Tongue (tissue), 2 donors: Measurements from ENCODE around the gene ARPC4. TPM values are rescaled to one million over a fixed set of nuclear protein-coding genes. Genes with fewer than 3 reads are reported as not detected.

Experiments
- DNase-seq: peaks from one replicate; pipeline ENCODE4 v3.0.0-alpha.2; 2015
- total RNA-seq: library from RNA; depleted of rRNA; stranded (reverse); fragments of >200 nt; gene quantifications from one replicate; pipeline ENCODE4 v1.2.3, GENCODE V29; 2014

The ARPC4 gene
- total RNA-seq, result 77.6 TPM

- DNase-seq, result peak; percentile 98
These were observed at the start of gene ARPC4, which contains the start of gene TADA3 for GRCh38 chr3:9792405-9793160. ARPC4 (plus strand) TSS chr3:9793082; CDS start chr3:9793122, 40 bp downstream. TADA3 (minus strand) TSS chr3:9792473; CDS start chr3:9791466, 1,007 bp downstream.

DNA sequence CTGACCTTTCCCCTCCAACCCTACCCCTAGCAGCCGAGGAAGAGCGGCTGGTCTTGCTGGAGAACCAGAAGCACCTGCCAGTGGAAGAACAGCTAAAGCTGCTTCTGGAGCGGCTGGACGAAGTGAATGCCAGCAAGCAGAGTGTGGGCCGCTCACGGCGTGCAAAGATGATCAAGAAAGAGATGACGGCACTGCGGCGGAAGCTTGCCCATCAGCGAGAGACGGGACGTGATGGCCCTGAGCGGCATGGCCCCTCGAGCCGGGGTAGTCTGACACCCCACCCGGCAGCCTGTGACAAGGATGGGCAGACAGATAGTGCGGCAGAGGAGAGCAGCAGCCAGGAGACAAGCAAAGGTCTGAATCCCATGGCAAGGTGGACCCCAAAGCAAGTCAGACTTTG lies 49.3 kb upstream of the ARPC4 start:
- DNase-seq, result no peak

DNA sequence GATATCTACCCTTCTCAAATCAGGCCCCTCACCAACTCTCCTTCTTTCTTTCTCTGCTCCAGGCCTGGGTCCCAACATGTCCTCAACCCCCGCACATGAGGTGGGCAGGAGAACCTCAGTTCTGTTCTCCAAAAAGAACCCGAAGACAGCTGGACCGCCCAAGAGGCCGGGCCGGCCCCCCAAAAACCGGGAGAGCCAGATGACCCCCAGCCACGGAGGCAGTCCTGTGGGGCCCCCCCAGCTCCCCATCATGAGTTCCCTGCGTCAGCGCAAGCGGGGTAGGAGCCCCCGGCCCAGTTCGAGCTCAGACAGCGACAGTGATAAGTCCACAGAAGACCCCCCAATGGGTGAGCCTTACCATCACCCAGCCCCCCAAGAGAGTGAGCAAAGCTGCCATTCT lies 48.7 kb upstream of the ARPC4 start:
- DNase-seq, result no peak

DNA sequence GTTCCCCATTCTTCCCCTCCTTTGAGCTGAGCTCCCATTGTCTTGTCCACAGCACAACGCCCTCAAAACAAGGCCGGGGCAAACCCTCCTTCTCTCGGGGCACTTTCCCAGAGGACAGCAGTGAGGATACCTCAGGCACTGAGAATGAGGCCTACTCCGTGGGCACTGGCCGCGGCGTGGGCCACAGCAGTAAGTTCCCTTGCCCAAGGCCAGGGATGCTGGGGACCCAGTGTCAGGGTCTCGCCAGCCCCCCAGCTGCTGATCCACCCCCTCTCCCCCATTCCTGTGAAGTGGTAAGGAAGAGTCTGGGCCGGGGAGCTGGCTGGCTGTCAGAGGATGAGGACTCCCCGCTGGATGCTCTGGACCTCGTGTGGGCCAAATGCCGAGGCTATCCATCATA lies 47.4 kb upstream of the ARPC4 start:
- no peak for DNase-seq

- no peak for DNase-seq
These were observed 46.6 kb upstream of the ARPC4 start for GRCh38 chr3:9746330-9746729.

DNA sequence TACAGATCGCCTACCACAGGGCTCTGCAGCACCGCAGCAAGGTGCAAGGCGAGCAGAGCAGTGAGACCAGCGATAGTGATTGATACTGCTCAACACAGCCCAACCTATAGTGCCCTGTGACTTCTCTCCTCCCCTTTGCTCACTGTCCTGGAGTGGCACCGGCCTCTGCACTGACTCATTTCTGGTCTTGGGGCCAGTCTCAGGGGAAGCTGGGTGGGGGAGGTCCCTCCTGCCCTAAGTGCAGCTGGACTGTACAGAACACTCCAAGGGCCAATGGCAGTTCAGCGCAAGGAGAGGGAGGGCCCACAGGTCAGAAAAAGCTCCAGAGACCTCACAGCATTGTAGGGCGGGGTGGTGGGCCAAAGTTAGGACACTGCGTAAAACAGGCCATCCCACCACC lies 45.6 kb upstream of the ARPC4 start:
- DNase-seq, result no peak

DNA sequence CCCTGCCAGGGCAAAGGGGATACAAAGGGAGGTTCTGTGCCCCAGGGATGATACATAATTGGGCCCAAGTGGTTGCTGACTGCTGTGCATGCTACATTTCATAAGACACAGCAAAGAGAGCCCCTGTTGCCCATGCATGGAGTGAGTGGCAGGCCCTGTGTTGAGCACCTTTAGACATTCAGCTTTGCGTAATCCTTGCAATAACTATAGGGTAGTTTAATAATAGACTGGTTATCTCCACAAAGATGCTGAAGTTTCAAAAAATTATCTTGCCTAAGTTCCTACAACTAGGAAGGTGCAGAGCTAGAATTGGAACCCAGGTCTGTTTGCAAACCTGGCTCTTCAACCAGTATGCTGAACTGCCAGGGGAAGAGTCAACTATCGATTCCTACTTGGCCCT lies 44.9 kb upstream of the ARPC4 start:
- DNase-seq, result no peak

- DNase-seq, result no peak
These were observed 43.6 kb upstream of the ARPC4 start for GRCh38 chr3:9749296-9749644.

- peak; percentile 99 for DNase-seq
These were observed 43.0 kb upstream of the ARPC4 start, which contains the start of gene OGG1 for GRCh38 chr3:9749645-9750555. OGG1 (plus strand) TSS chr3:9749952; CDS start chr3:9750287, 335 bp downstream.

DNA sequence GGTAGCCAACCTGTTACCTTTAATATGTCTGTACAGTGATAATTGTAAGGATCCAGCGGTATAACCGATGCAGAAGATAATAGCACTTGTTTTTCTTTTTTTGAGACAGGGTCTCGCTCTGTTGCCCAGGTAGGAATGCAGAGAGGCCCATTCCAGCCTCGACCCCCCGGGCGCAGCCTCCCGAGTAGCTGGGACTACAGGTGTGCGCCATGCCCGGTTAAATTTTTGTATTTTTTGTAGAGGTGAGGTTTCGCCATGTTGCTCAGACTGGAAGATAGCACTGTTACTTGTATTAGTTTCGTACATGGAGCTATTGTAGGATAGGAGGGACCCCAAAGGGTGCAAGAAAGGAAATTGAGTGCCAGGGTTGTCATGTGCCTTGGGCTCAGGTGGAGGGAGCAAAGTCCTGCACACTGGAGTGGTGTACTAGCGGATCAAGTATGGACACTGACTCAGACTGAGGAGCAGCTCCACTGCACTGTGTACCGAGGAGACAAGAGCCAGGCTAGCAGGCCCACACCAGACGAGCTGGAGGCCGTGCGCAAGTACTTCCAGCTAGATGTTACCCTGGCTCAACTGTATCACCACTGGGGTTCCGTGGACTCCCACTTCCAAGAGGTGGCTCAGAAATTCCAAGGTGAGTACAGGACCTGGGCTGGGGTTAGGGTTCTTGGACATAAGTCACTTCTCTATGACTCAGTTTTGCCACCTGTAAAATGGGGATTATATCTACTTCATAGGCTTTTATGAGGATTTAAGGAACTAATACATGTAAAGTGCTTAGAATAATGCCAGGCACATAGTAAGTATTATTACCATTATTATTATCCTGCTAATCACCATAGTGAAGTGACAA lies 42.1 kb upstream of the ARPC4 start:
- no peak for DNase-seq

GRCh38 chr3:9754678-9755077 lies 38.2 kb upstream of the ARPC4 start:
- DNase-seq, result no peak

DNA sequence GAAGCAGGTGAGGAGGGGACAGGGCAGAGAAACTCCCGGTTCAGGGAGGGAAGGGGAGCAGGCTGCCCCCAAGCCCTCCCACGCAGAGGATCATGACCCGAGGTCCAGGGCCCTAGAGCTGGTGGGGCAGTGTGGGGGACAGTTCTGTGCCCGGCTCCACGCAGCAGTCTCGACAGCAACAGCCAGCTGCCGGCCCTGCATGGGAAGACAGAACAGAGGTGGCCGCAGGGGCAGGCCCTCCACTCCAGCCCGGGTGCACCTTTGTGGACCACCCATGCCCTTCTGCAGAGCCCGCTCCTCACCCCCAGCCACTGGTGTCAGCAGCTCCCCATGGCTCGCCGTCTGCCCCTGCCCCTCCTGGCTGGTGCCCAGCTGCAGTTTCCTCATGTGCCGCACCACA lies 35.5 kb upstream of the ARPC4 start:
- DNase-seq, result no peak

DNA sequence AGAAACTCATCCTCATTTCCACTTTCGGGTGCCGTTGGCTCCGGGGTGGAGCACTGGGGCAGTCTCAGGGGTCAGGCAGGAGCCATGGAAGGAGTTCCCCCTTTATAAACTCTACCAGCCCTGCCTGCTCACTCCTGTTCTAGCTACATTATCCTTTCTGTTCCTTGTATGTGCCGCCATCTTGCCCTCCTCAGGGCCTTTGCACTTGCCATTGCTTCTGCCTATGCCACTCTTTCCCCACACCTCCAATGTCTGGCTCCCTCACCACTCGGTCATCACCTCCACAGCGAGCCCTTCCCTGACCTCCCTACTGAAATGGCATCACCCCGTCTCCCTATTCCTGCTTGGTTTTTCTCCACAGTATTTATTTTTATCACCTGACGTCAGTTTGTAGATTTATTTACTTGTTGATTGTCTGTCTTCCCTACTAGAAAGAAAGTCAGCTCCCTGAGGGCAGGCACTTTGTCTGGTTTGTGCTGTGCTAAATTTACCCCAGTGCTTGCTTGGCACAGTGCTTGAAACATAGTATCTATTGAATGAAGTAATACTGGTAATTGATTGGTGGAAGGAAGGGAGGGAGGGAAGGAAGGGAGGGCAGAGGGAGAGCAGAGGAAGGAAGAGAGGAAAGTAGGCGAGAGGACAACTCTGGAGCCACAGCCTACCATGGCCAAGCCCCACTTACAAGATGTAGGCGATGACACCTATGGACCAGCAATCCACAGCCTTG lies 31.9 kb upstream of the ARPC4 start:
- DNase-seq, result no peak

DNA sequence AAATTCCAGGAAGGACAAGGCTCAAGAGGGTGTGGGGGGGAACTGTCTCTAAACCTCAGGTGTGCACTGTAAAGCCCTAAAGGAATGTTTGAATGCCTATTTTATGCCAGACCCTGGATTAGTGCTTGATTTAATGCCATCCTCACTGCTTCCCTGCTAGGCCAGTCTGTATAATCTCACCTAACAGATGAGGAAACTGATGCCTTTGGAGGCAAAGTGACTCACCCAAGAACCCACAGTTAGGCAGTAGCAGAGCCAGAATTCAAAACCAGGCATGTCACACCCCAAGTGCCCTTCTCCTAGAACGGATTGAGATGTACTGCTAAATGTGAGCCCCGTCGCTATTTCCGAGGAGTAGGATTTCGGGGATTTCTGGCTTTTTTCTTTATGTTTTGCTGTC lies 31.0 kb upstream of the ARPC4 start:
- no peak for DNase-seq

DNA sequence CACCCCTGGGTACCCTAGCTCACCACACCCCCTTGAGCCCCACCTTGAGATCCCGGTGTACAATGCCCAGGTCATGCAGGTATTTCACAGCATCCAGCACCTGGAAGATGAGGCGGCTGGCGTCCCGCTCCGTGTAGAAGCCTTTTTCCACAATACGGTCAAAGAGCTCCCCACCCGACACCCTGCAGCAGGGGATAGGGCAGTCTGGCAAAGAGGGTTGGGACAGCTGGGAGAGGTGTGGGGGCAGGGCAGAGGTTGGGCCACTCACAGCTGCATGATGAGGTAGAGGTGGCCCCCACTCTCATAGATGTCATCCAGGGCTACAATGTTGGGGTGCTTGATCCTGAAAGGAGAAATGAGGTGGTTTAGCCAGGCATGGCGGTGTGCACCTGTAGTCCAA lies 30.0 kb upstream of the ARPC4 start:
- DNase-seq, result no peak

DNA sequence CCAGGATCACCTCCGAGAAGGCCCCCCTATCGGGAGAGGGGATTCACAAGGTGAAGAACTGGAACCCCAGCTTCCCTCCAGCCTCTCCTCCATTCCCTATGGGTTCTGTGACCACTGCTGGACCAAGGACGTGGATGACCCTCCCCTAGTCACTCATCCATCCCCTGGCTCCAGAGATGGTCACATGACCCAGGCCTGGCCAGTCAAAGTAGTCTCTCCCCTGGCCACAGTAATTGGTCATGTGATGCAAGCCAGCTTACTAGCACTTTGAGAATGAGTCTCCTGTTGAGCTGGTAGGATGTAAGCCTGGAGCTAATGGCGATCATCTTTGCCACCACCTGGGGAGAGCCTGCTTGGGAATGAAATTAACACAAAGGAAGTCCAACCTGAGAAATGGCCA lies 27.0 kb upstream of the ARPC4 start:
- DNase-seq, result no peak

DNA sequence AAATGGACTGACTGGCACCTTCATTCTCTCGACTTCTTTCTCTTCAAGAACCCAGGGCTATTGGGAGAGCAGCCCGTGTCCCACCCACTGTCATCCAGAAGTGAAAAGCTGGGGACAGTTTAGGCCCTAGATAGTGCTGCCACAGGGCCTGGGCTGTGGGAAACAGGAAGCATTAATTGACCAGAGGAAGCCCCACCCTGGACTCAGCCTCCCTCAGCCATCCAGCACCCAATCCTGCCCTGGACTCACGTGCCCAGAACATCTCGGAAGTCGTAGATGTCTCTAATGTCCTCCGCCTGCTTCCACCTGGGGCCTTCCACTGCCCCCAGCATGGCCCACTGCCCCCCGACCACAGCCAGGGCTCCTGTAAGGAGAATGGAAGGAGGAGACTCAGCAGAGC lies 25.5 kb upstream of the ARPC4 start:
- DNase-seq, result no peak

- DNase-seq, result no peak
These were observed 24.6 kb upstream of the ARPC4 start for GRCh38 chr3:9768141-9768775.

DNA sequence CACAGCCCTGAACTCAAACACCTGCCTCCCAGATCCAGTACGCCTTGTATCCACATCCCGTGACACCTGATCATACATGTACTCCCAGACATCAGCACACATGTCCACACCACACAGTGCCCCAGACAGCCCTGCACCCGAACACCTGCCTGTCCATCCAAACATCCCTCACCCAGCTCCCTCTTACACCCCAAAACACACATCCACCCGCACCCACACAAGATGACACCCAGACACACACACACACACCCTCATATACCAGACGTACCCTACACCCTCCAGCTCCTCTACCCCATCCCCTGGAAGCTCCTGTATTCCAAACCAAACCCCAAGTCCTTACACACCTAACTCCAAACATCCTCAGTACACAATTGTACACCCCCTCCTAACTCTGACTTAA lies 23.9 kb upstream of the ARPC4 start:
- no peak for DNase-seq

GRCh38 chr3:9769426-9770275 lies 23.2 kb upstream of the ARPC4 start, which contains the start of gene CAMK1:
CAMK1 (minus strand) TSS chr3:9769947; CDS start chr3:9767749, 2,198 bp downstream.
- DNase-seq, result peak; percentile 87
